ENCODE data around the gene MAF.

MAF gene

DNA sequence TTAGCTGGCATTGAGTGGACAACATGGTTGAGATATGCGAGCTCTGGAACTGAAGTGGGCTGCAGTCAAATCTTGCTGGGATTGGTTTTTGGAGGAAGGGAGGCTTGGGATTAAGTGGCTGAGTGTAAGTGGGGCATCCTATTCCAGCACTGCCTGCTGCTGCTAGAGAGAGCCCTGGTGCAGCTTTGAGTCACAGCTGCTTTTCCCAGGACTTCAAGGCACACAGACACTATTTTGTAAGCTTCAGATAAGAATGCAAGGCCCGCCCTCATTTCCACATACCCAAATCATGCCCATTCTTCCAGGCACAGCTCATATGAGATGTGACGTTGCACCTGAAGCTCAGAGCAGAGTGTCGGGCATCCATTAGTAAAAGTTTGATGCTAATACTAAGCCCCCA, 10.2 kb upstream of the MAF start:
- DNase-seq: no peak

DNA sequence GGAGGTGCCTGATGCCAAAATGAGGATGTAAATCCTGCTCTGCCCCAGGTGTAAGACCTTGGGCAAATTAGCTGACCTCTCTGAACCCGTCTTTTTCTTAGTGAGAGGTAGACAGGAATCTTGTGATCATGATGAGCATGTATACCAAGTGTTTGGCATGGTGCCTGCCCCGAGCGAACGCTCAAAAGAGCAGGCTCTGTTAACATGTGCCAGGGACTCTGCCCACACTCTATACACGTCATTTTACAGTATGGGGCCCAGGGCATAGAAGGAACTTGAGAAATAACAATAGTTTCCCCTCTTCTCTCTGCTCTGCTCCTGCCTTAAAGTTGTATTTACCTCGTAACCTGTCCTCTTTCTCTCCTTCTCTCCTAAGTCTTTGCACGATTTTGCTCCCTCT, 9.3 kb upstream of the MAF start:
- DNase-seq: no peak

DNA sequence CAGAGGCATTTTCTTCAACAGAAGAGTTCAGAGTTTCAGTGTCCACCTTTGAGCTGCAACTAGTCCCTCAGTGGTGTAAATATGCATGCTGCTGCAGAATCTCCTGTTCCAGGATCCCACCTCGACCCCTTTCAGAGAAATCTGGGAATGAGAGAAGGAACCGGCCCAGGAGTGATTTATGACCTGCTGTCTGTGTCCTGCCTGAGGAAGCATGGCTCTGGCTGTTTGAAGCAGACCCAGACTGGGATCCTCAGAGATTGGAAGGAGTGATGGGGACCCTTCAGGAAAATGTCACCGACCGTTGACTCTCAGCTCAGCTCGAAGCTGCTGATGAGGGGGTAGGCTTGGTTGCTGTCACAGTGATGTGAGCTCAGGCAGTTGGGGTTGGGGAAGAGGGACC, 8.4 kb upstream of the MAF start:
- DNase-seq: no peak

DNA sequence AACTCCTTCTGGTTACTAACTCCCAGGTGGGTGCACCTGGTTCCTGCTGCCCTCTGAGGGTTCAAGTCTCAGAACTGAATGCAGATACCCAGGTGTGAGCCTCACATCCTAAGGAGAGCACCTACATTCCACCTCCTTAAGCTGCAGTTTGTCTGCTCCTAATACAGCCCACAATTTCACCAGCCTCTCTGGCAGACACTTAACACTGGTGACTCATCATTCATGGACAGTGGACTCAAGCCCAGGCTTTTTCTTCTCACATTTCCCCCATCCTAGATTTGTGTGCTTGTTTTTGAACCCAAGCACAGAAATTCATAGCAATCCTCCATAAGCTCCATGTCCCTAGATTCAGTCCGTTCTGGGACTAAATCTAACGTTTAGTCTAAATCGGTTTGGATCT, 7.0 kb upstream of the MAF start:
- no peak for DNase-seq

DNA sequence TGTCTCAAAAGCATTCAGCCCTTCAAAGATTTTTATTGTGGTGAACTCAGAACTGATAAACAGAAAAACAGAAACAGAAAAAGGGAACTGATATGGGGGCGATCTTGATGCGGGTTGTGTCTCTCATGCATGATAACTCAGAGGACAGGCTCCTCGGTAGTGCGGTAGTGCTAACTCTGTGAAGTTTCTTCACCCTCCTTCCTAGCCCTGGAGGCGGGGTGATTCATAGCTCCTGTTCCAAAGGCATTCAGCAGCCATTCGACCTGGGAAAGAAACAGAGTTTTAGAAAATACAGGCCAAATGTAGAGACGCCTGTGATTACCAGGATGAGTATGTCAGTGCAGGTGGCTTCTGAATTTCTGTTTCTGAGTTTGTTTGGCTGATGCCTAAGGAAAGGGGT, 5.5 kb upstream of the MAF start:
- DNase-seq: no peak

DNA sequence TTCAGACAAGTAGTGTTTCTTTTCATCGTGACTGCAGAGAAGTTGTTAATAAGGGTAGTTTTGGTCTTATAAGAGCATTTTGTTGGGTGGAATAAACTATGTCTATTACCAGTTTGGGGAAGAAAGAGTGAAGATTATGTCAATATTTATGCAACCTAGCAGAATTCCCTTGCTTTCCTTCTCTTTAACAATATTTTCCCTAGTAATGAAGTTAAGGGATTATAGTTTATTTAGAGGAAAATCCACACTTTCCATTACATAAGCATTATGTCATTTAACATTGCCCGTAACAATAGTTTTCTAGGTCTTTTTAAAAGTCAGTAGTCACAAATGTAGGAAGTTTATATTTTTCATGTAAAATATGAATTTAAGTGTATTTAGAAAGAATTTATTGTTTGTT, 2.5 kb upstream of the MAF start:
- DNase-seq: no peak

DNA sequence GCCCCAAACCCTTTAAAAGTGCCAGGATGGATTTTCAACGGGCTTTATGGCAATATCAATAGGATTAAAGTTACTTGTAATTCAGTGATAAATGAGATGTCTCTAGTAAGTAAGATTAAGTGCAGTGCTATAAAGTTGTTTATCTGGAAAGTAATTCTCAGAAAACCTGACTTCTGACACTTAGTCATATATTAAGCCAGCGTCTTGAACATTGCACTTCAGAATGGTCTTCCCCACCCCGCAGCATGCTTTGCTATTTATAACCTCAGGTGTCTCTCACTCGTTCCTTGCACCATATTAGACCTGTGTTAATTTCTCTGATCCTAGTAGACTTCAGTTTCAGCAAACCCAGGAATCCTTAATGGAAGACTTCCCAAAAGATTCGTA, 2.1 kb upstream of the MAF start:
- no peak for DNase-seq

DNA sequence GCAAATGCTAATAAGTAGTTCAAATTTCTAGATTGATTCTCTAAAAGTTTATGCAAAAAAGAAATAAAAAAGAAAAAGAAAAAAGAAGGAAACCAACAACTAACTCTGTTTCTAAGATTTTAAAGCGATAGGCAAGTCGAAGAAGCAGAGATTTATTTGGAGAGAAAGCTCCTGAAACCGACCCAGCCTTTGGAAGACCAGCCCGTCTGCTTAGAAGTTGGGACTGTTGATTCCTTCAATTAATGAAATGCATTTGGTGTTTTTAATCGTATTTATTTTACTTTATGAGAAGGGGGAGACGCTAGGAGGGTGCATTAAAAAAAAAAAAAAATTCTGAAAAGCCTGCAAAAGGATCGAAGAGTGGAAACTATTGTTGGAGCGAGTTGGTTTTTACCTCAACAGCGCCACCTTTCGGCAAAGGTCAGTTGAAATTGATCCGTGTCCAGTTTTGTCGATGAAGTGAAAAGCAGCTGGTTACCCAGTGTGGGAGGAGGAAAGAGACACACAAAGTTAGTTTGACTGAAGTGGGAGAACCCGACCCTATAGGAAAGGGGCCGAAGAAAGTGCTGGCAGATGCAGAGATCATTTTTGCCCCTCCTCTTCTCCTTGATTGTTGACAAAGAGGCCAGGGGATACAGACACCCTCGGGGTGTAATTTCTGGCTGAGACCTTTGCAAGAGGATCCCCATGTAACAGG, 1.5 kb upstream of the MAF start:
- DNase-seq: peak; percentile 76

DNA sequence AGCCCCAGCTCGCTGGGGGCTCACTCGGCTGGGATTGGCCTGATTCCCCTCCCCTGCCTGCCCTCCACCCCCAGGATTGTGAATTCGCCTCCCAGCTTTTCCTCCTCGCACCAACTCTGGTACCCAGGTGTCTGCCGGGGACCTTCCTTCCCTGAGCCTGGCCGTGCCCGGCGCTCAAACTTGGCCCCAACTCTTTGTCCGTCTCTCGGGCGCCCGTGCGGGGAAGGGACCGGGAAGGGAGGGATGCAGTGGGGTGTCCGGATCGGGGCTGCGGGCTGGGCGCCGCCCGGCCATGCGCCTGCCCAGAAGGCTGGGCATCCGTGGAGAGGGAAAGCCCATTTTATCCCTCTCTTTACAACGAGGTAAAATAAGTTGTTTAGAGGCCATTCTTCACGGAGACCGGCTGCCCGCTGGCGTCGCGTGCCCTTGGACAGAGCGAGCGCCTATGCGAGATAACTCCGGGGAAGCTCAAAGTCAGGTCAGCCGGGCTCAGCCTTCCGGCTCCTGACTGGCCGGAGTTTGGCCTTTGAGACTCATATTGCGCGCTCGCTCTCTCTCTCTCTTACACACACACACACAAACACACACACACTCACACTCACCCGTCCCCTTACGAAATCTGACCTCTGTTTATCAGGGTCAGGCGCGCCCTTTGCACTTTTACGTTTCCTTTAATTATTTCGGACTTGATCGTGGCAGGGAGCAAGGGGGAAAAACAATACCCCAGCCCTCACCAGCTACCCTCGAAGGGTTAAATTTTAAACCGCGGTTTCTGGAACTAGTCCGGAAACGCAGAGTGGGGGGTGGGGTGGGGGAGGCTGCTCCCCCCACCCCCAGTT, 774 bp upstream of the MAF start:
- peak; percentile 35 for DNase-seq

DNA sequence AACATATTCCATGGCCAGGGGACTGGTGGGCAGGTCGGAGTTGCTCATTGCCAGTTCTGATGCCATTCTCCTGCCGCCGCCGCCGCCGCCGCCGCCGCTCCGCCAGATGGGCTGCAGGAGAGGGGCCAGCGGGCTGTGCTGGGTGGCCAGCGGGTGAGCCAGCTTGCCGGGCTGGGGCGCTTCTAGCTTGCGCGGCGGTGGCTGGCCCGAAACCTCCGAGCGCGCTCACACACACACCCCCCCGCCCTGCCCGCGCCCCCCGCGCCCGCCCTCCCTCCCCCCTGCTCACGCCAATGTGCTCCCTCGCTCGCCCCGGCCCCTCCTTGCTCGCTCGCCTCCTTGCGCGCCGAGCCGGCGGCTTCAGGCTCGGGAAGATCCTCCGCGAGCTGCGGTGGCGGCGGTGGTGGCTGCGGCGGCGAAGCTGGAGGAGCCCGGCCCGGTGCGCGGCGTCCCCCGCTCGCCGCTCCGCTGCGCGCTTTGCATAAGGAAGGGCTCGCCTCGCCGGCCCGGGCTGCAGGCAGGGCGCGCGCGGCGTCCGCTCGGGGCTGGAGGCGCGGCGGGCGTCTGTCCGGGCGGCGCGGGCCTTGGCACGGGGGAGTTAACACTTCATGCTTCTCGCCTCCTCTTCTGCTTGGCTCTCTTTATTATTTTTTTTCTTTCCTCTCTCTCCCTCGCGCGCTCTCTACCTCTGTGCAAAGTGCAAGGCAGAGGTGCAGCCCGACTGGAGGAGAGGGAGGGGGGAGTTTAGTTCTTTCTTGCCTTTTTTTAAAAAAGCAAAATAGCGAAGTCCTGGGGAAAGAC, 500 bp downstream of the MAF start:
- DNase-seq: peak; percentile 62

DNA sequence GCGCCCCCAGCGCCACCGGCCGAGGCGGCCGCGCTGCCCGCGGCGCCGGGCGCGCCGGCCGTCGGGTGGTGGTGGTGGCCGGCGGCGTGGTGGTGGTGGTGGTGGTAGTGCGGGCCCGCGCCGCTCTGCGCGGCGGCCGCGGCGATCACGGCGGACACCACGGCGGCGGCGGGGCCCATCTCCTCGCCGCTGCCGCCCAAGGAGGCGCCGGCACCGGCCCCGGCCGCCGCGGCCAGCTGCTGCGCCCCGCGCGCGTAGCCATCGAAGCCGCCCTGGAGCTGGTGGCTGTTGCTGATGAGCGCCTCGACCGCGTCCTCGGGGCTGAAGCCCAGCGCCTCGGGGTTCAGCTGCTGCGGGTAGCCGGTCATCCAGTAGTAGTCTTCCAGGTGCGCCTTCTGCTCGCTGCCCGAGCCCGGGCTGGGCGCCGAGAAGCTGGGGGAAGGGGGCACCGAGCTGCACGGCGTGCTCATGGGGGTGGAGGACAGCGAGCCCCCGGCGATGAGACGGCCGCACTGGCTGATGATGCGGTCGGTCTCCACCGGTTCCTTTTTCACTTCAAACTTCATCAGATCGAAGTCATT, 1.2 kb downstream of the MAF start:
- DNase-seq: peak; percentile 55

DNA sequence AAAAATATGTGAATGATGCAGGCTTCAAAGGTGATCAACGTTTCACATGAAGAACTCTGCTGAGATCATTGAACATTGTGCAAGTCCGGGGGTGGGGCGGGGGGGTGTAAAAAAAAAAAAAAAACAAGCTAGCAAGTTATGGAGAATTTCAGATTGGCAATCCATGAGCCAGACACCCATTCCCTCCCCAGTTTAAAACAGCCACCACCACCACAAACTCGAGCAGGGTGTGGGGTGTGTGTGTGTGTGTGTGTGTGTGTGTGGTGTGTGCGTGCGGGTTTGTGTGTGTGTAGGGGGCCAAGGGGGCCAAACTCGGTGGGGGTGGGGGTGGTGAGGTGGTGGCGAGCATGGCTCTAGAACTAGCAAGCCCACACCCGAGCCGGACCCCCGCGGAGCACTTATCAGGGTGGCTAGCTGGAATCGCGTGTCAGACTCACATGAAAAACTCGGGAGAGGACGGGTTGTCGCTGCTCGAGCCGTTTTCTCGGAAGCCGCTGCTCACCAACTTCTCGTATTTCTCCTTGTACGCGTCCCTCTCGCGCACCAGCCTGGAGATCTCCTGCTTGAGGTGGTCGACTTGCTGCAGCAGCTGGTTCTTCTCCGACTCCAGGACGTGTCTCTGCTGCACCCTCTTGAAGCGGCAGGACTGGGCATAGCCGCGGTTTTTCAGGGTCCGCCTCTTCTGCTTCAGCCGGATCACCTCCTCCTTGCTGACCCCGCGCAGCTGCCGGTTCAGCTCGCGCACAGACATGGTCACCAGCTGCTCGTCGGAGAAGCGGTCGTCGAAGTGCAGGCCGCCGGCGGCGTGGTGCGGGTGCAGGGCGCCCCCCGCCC, 2.0 kb downstream of the MAF start:
- DNase-seq: peak; percentile 50

DNA sequence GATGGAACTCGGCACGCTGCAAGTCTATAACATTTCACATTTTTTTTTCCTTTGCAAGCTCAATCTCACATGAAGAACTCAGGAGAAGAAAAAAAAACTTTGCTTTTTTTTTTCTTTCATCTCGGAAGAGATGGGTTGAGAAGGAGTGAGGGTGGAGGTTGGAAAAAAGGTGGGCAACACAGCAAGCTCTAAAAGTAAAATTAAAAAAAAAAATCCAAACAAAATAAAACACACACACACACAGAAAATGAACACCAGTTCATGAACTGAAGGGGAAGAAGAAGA, 2.5 kb downstream of the MAF start:
- no peak for DNase-seq

DNA sequence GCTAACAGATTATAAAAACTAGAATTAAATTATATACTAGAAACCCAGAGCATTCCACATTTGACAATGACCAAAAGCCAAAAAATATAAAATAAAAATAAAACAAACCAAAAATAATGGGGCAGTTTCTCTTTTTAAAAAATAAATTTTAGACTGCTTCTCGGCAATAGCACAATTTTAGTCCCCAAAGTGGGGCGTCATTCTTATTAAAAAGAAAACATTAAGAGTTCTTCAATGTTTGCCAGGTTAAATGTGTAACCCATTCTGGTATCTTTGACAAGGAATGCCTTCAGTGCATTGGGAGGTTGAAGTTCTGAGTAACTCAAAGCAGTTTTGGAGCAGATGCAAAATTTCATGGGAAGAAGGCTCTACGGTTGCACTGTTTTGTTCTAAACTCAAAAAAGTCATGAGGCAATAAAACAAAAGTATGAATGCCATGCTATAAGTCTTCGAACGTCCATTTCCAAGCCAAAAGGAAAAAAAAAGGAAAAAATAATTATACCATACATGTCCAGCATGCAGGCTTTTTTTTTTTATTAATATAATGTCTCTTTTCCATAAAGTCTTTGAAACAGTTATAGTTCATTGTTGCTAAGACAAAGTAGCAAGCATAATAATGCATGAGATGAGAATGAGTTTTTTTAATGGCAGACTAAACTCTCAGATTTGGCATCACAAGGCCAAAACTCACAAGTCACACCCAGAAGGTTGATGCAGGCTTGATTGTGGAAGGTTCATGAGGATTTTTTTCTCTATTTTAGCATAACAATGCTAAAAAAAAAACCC, 3.1 kb downstream of the MAF start:
- no peak for DNase-seq

DNA sequence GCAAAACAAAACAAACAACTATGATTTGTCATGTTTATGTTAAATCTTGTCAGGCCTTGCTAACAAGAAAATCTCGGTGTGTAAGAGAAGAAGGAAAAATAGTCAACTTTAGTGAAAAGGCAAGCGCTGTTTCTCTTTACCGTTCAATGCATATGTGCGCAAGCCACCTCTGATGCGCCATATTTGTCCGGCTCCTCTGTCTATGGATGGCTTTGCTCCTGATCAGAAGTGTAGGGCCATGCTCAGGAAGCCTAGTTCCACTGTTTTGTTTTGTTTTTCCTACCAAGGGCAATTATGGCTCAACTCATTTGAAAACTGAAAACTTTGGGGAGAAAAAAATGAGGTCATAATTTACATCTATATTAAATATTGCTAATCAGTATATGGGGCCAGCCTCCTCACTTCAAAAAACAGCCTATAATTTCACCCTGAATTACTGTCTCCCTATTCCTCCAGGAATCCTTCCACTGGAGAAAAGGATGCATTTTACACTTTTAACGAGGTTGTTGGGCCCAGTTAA, 4.5 kb downstream of the MAF start:
- DNase-seq: no peak

DNA sequence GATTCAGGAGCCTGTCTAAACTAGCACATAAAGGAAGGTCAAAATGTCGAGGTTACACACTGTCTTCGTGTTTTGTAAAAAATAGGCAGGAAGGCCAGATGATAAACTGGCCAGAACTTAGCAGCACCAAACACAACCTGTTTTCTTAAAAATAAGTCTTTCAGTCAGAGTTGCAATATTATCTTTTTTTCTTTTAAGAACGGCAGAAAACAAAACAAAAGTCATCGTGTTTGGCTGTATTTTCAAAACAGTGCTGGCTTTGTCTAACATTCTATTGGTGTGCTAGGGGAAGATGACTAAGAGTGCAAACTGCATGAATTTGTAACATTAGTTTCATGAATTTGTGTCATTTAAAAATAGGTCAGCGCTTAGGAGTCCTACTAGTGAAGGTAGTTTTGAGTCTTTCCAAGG, 5.3 kb downstream of the MAF start:
- no peak for DNase-seq

DNA sequence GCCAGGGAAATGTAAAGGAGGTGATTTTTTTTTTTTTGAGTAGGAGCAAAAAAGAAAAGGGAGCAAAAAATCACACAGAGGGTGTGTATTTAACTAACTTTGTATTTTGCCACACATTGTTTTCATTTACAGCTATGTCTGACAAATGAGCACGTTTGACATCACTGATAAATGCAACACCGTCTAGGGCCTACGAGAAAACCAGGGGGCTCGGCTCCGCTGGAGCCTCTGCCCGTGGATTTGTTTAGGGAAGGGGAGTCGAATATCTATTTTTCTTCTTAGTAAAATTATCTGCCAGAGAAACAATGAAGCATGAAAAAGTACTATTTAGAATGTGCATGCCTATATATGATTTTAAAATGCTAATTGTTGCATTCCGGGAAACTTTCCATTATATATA, 6.8 kb downstream of the MAF start:
- no peak for DNase-seq

DNA sequence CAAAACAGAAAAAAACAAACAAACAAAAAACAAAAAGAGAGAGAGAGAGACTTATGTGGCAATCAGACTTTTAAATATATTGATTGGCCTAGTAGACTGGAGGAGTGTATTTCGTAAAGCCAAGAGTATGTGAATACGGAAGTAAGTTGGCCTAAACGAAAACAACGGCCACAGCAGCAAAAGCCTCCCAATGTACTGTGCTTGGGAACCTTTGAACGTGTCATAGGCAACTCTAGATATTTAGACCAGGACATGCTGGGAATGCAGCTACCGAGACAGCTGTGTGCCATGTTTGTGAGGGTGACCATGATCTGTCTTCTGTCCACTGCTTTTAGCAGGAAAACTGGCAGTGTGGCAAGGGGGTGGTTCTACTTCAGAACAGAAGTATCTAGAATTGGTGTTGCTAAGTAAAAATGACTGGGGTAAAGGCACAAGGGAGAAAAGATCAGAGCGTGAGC, 7.4 kb downstream of the MAF start:
- no peak for DNase-seq

DNA sequence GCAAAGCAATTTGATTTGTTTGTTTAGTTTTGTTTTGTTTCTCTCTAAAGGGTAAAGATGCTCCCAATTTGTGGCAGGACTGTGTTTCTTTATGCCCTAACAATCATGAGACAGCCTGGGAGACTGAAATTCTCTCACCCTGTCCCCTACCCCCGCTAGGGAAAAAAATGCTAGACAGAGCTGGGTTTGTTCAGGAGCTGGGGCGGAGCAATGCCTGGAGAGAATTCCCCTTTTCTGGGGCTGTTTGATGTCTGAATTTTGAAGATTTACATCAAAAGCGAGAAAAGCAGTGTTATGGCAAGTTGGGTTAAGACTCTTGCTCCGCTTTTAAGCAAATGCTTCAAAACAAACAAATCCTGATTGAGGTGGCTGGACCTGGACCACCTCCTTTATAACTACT, 8.4 kb downstream of the MAF start:
- DNase-seq: no peak

DNA sequence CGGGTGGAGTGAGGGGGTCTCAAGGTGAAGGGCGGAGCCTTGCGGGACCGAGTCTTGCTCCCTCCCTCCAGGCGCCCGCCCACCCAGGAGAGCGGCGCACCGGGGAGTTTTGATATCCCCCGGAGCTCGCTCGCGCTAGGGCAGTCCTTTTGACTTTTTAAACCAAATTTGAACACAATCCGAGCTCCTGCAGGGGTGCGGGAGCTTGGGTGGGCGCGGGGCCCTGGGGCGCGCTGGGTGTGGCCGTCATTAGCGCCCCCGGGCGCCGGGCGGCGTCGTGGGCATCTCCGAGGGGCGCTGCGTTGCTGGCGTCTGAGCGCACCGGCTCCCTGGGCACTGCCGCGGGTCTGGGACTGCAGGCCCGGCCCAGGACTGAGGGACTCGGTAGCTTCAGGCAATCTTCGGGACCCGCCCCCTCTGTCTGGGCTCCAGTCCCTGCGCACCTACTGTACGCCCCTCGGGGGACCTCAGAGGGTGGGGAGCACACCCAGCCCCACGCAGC, 10.9 kb downstream of the MAF start:
- no peak for DNase-seq

DNA sequence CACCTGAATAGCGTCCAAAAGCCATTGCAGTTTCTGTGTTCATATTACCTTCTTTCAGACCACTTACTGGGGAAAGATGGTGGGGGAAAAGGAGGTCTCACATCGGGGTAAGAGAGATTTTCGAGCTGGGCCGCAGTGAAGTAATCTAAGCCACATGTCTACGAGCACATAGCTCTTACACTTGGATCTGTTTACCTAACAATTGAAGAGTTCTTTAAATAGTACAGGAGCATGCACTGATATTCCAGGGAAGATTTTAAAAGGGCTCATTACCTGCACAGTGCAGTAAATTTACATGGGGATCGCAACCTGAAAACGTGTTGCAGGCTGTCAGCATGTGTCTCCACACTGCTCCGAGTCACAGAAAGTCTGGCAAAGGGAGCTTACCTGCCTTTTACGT, 12.6 kb downstream of the MAF start:
- no peak for DNase-seq
